B cell (primary cell): ENCODE results near the gene ERBIN. TPM values are rescaled to one million over a fixed set of nuclear protein-coding genes. Genes with fewer than 3 reads are reported as not detected.

Experiments
- ATAC-seq: fragments of 200-7000 bp; cut with Tn5 transposase; one replicate; pipeline ENCODE4 v1.10.0; 2021; ENCODE audit warnings: low read depth, mild to moderate bottlenecking, moderate number of reproducible peaks, moderate library complexity
- CTCF ChIA-PET: fragments of 350-600 bp; sonication (Branson Sonifier 250); formaldehyde crosslinking; loops from one replicate; lab custom pipeline; 2021; ENCODE audit warnings: antibody characterized with exemption, inconsistent platforms; lab: Charles Lee
- POLR2A ChIA-PET: fragments of 350-600 bp; sonication (Branson Sonifier 250); formaldehyde crosslinking; loops from one replicate; lab custom pipeline; 2021; ENCODE audit warnings: antibody characterized with exemption; lab: Charles Lee
- DNase-seq: peaks from one replicate; pipeline ENCODE4 v3.0.0; 2013
- H2AFZ ChIP-seq: 2 replicates; pipeline ENCODE4 v1.6.1; 2012; ENCODE audit warnings: mild to moderate bottlenecking, low read depth, low read length; ENCODE audit not compliant: insufficient read depth, poor library complexity, severe bottlenecking
- H3K27ac ChIP-seq, 2 donors: 1 replicate in 1 of 2; 2 replicates in 1 of 2; pipeline ENCODE4 v1.5.1; 2012 to 2013; ENCODE audit warnings: low read length in 2 of 2, mild to moderate bottlenecking in 2 of 2, moderate library complexity in 1 of 2
- H3K27me3 ChIP-seq, 4 experiments: fragments of 200-600 bp in 1 of 4; sonication (generic) in 1 of 4; replicated peaks in 1 of 4; 1 replicate in 2 of 4; 2 replicates in 2 of 4; pipeline versions ENCODE4 v1.6.1 to v1.7.0; 2013 to 2016; ENCODE audit warnings: low read length in 3 of 4, mild to moderate bottlenecking in 2 of 4, mixed read lengths in 1 of 4, moderate library complexity in 1 of 4; ENCODE audit not compliant: insufficient read depth in 4 of 4, control insufficient read depth in 3 of 4; ENCODE audit errors: control extremely low read depth in 1 of 4
- H3K36me3 ChIP-seq, 2 experiments: replicated peaks in 1 of 2; 1 replicate in 1 of 2; 2 replicates in 1 of 2; pipeline versions ENCODE4 v1.6.1 to v1.7.1; 2013; ENCODE audit warnings: low read length in 1 of 2; ENCODE audit not compliant: insufficient read depth in 2 of 2, control insufficient read depth in 1 of 2; ENCODE audit errors: control extremely low read depth in 1 of 2, extremely low read depth in 1 of 2
- H3K4me1 ChIP-seq, 2 donors: fragments of 200-600 bp in 1 of 2; sonication (generic) in 1 of 2; 1 replicate in 1 of 2; 2 replicates in 1 of 2; pipeline versions ENCODE4 v1.5.1 to v1.6.1; 2013 to 2017; ENCODE audit warnings: low read length in 2 of 2; ENCODE audit not compliant: control insufficient read depth in 2 of 2, insufficient read depth in 2 of 2
- H3K4me2 ChIP-seq: replicated peaks from 2 replicates; pipeline ENCODE3; 2012; ENCODE audit warnings: mild to moderate bottlenecking, low read depth, low read length; ENCODE audit not compliant: poor library complexity, severe bottlenecking
- H3K4me3 ChIP-seq, 5 experiments: fragments of 200-600 bp in 1 of 5; sonication (generic) in 1 of 5; 1 replicate in 3 of 5; 2 replicates in 2 of 5; pipeline versions ENCODE4 v1.5.1 to v1.7.0; 2011 to 2016; ENCODE audit warnings: low read length in 4 of 5, mild to moderate bottlenecking in 4 of 5, low read depth in 2 of 5, control low read depth in 1 of 5, moderate library complexity in 1 of 5; ENCODE audit not compliant: insufficient read depth in 1 of 5; ENCODE audit errors: control extremely low read depth in 1 of 5, extremely low read depth in 1 of 5
- H3K79me2 ChIP-seq: fragments of 200-600 bp; sonication (generic); one replicate; pipeline ENCODE4 v1.6.0; 2016; ENCODE audit warnings: low read length; ENCODE audit not compliant: control insufficient read depth, insufficient read depth
- H3K9ac ChIP-seq: fragments of 200-600 bp; sonication (generic); 2 replicates; pipeline ENCODE4 v1.6.1; 2017; ENCODE audit warnings: mild to moderate bottlenecking, low read length, moderate library complexity
- H3K9me3 ChIP-seq, 3 donors: one replicate each; pipeline versions ENCODE4 v1.6.1 to v1.7.1; 2013; ENCODE audit warnings: low read length in 2 of 3; ENCODE audit not compliant: control insufficient read depth in 2 of 3, insufficient read depth in 1 of 3; ENCODE audit errors: control extremely low read depth in 1 of 3
- H4K20me1 ChIP-seq: 2 replicates; pipeline ENCODE4 v1.6.0; 2012; ENCODE audit warnings: mild to moderate bottlenecking, low read length; ENCODE audit not compliant: insufficient read depth, control insufficient read depth, poor library complexity, severe bottlenecking
- H3K27ac Mint-ChIP-seq: one replicate; pipeline ENCODE4 v1.8.0; 2021; ENCODE audit warnings: mixed read lengths
- H3K27me3 Mint-ChIP-seq: one replicate; pipeline ENCODE4 v1.8.0; 2021; ENCODE audit warnings: mixed read lengths
- H3K4me1 Mint-ChIP-seq: one replicate; pipeline ENCODE4 v1.8.0; 2021; ENCODE audit warnings: mixed read lengths
- H3K4me3 Mint-ChIP-seq: one replicate; pipeline ENCODE4 v1.8.0; 2021; ENCODE audit warnings: mixed read lengths
- H3K9me3 Mint-ChIP-seq: one replicate; pipeline ENCODE4 v1.8.0; 2022; ENCODE audit warnings: mixed read lengths; ENCODE audit not compliant: insufficient read depth
- EZH2 ChIP-seq: IDR thresholded peaks from 2 replicates; pipeline ENCODE4 v1.6.1; 2012; ENCODE audit warnings: borderline replicate concordance, low read depth, mild to moderate bottlenecking, moderate library complexity, low read length; ENCODE audit not compliant: insufficient read depth, poor library complexity, severe bottlenecking
- WGBS: methylation state at CpG from one replicate; pipeline ENCODE4 v1.1.5; 2013; ENCODE audit warnings: missing lambda C conversion rate; ENCODE audit not compliant: insufficient coverage; 5-methylcytosine and 5-hydroxymethylcytosine counted together
- intact Hi-C: fragments of 100-400 bp; cut with micrococcal nuclease; formaldehyde crosslinking; loops from one replicate; pipeline ENCODE4 v1.10.0; 2022
- polyA plus RNA-seq: library from polyadenylated mRNA; depleted of rRNA; stranded (reverse); fragments of >200 nt; gene quantifications from 2 replicates; pipeline ENCODE4 v1.2.3, GENCODE V29; 2012
- total RNA-seq, 2 donors: library from RNA; stranded (reverse); fragments of 120-200 nt in 1 of 2; gene quantifications; 1 replicate in 1 of 2; 2 replicates in 1 of 2; pipeline versions ENCODE4 v1.2.3 to v1.2.4, GENCODE V29; 2013 to 2022
- TF ChIP-seq, protein P1 (sequence below): fragments of 200-600 bp; IDR thresholded peaks from one replicate; pipeline ENCODE4 v1.8.0; 2022; ENCODE audit warnings: antibody characterized with exemption, mild to moderate bottlenecking

Gene ERBIN
- total and polyA plus RNA-seq, 2 donors (not counting 1 experiment from before 2014, with no cell fraction given) = 27.7 to 106 TPM

- H3K9me3 Mint-ChIP-seq = no peaks in the 10 kb centered on the region
- Histone ChIP-seq H3K27me3 (no peaks in the 10 kb centered on the region), H3K79me2 (peaks cover 97% of the 10 kb centered on the region), H3K9ac (no peak overlapping the region), H3K9me3 (no peaks in the 10 kb centered on the region), H3K4me2 (no peak overlapping the region), H3K4me1 (peaks cover 0 to 10% of the 10 kb centered on the region in 2 donors), H2AFZ (no peak overlapping the region), H4K20me1 (peaks cover 69% of the 10 kb centered on the region), H3K27ac (no peak overlapping the region), H3K4me3 (no peak overlapping the region), H3K36me3 (peaks cover 0 to 3% of the 10 kb centered on the region in 2 experiments)
- ATAC-seq (no peak), DNase-seq (no peak)
- no CpG with 5 or more reads among the region's 1 CpG for WGBS
- peaks cover 45% of the 10 kb centered on the region for H3K4me1 Mint-ChIP-seq
- ChIA-PET CTCF (no interaction called here), POLR2A (interaction anchor here (0.5 kb wide), 1 partner anchor 132 kb away, joined by 5 read pairs; no protein-coding TSS in a partner anchor)
- H3K4me3 Mint-ChIP-seq = no peak overlapping the region
- H3K27me3 Mint-ChIP-seq = no peaks in the 10 kb centered on the region
- intact Hi-C loops = no loop called here
- TF ChIP-seq, protein P1, sequence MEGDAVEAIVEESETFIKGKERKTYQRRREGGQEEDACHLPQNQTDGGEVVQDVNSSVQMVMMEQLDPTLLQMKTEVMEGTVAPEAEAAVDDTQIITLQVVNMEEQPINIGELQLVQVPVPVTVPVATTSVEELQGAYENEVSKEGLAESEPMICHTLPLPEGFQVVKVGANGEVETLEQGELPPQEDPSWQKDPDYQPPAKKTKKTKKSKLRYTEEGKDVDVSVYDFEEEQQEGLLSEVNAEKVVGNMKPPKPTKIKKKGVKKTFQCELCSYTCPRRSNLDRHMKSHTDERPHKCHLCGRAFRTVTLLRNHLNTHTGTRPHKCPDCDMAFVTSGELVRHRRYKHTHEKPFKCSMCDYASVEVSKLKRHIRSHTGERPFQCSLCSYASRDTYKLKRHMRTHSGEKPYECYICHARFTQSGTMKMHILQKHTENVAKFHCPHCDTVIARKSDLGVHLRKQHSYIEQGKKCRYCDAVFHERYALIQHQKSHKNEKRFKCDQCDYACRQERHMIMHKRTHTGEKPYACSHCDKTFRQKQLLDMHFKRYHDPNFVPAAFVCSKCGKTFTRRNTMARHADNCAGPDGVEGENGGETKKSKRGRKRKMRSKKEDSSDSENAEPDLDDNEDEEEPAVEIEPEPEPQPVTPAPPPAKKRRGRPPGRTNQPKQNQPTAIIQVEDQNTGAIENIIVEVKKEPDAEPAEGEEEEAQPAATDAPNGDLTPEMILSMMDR = no peak
- TF ChIP-seq EZH2 = no peak
- no peak overlapping the region for H3K27ac Mint-ChIP-seq
These were observed 25.9 kb downstream of the ERBIN start for GRCh38 chr5:65952259-65952658.

- Mint-ChIP-seq H3K4me1 (peaks cover 49% of the 10 kb centered on the region), H3K9me3 (no peaks in the 10 kb centered on the region), H3K4me3 (no peak overlapping the region), H3K27ac (peak overlapping the region; percentile 50), H3K27me3 (no peaks in the 10 kb centered on the region)
- TF ChIP-seq EZH2 = no peak
- TF ChIP-seq, protein P1 = no peak
- Histone ChIP-seq H3K79me2 (peaks cover 88% of the 10 kb centered on the region), H3K27ac (no peak overlapping the region), H3K4me1 (peaks cover 0 to 9% of the 10 kb centered on the region in 2 donors), H3K9ac (no peak overlapping the region), H4K20me1 (peaks cover 59% of the 10 kb centered on the region), H3K4me2 (no peak overlapping the region), H3K9me3 (peaks cover 0 to 10% (median 0%) of the 10 kb centered on the region in 3 donors), H2AFZ (no peak overlapping the region), H3K4me3 (no peak overlapping the region), H3K27me3 (no peaks in the 10 kb centered on the region), H3K36me3 (peaks cover 0 to 9% of the 10 kb centered on the region in 2 experiments)
- intact Hi-C loops = no loop called here
- ATAC-seq (no peak), DNase-seq (no peak)
- ChIA-PET POLR2A (no interaction called here), CTCF (no interaction called here)
- WGBS = 100% methylated on average over 2 of the region's 3 CpGs
These were observed 27.8 kb downstream of the ERBIN start for GRCh38 chr5:65954200-65954599.
